IMR-90 (cell line): ENCODE measurements around the gene OVCH1. TPM values are rescaled to one million over a fixed set of nuclear protein-coding genes. Genes with fewer than 3 reads are reported as not detected.

Source experiments
- ATAC-seq: fragments of 200-7000 bp; cut with Tn5 transposase; 2 replicates; pipeline ENCODE4 v1.9.1; 2020; ENCODE audit warnings: low read depth, mild to moderate bottlenecking, moderate library complexity
- BruUV-seq: library from RNA; stranded (reverse); fragments of 400-500 nt; replicated peaks from 2 replicates; lab custom pipeline; 2021; lab: Mats Ljungman, UMichigan
- CTCF ChIA-PET: fragments of 300-600 bp; formaldehyde crosslinking; extraction: SDS; loops from one replicate; lab custom pipeline; 2021; ENCODE audit warnings: antibody characterized with exemption; lab: Yijun Ruan, JAX
- POLR2A ChIA-PET: fragments of 300-600 bp; sonication (Branson Sonifier 250); formaldehyde crosslinking; loops from one replicate; lab custom pipeline; 2022; ENCODE audit warnings: antibody characterized with exemption; ENCODE audit not compliant: unreplicated experiment; lab: Charles Lee
- DNase-seq: peaks from one replicate; pipeline ENCODE4 v3.0.0; 2013
- H2AFZ ChIP-seq: replicated peaks from 2 replicates; pipeline ENCODE3; 2013; ENCODE audit warnings: low read length, mild to moderate bottlenecking; ENCODE audit not compliant: poor library complexity
- H2AK5ac ChIP-seq: 2 replicates; pipeline ENCODE4 v1.6.1; 2013; ENCODE audit warnings: low read depth, low read length, inconsistent platforms
- H2AK9ac ChIP-seq: replicated peaks from 2 replicates; pipeline ENCODE3; 2013; ENCODE audit warnings: mild to moderate bottlenecking, low read depth, low read length, moderate library complexity; ENCODE audit not compliant: poor library complexity
- H2BK120ac ChIP-seq: 2 replicates; pipeline ENCODE4 v1.6.1; 2013; ENCODE audit warnings: low read depth, low read length, inconsistent platforms
- H2BK15ac ChIP-seq: 3 replicates; pipeline ENCODE4 v1.6.1; 2013; ENCODE audit warnings: low read depth, low read length, inconsistent platforms
- H2BK20ac ChIP-seq: 2 replicates; pipeline ENCODE4 v1.6.1; 2013; ENCODE audit warnings: low read depth, mild to moderate bottlenecking, inconsistent platforms, low read length, moderate library complexity
- H2BK5ac ChIP-seq: 2 replicates; pipeline ENCODE4 v1.6.1; 2013; ENCODE audit warnings: mild to moderate bottlenecking, low read depth, low read length, inconsistent platforms; ENCODE audit not compliant: poor library complexity, severe bottlenecking
- H3K14ac ChIP-seq: replicated peaks from 2 replicates; pipeline ENCODE4 v1.6.1; 2013; ENCODE audit warnings: low read depth, low read length, inconsistent platforms
- H3K18ac ChIP-seq: 2 replicates; pipeline ENCODE4 v1.6.1; 2013; ENCODE audit warnings: low read depth, low read length, control low read depth
- H3K23ac ChIP-seq: 2 replicates; pipeline ENCODE4 v1.6.1; 2013; ENCODE audit warnings: low read depth, low read length, inconsistent platforms
- H3K27ac ChIP-seq: 2 replicates; pipeline ENCODE4 v1.5.1; 2013; ENCODE audit warnings: mild to moderate bottlenecking, control low read depth, low read length; ENCODE audit not compliant: insufficient read depth
- H3K27me3 ChIP-seq: 2 replicates; pipeline ENCODE4 v1.6.1; 2013; ENCODE audit warnings: low read length; ENCODE audit not compliant: control insufficient read depth, insufficient read depth
- H3K36me3 ChIP-seq: 2 replicates; pipeline ENCODE4 v1.6.1; 2013; ENCODE audit warnings: low read length, mixed read lengths; ENCODE audit not compliant: control insufficient read depth, insufficient read depth
- H3K4ac ChIP-seq: 2 replicates; pipeline ENCODE4 v1.6.1; 2013; ENCODE audit warnings: low read depth, low read length, inconsistent platforms
- H3K4me1 ChIP-seq: 2 replicates; pipeline ENCODE4 v1.6.1; 2013; ENCODE audit warnings: low read length, mixed read lengths; ENCODE audit not compliant: control insufficient read depth, insufficient read depth
- H3K4me2 ChIP-seq: 2 replicates; pipeline ENCODE4 v1.6.1; 2013; ENCODE audit warnings: low read depth, mild to moderate bottlenecking, control low read depth, low read length, moderate library complexity
- H3K4me3 ChIP-seq: 2 replicates; pipeline ENCODE4 v1.5.1; 2013; ENCODE audit warnings: low read depth, mild to moderate bottlenecking, control low read depth, low read length, moderate library complexity; ENCODE audit not compliant: insufficient read depth
- H3K56ac ChIP-seq: 2 replicates; pipeline ENCODE4 v1.6.1; 2013; ENCODE audit warnings: low read length, inconsistent platforms; ENCODE audit not compliant: insufficient read depth; ENCODE audit errors: extremely low read depth
- H3K79me1 ChIP-seq, 2 experiments: 2 replicates each; pipeline ENCODE4 v1.6.1; 2013; ENCODE audit warnings: low read length in 2 of 2, inconsistent platforms in 1 of 2, low read depth in 1 of 2
- H3K9ac ChIP-seq: 2 replicates; pipeline ENCODE4 v1.6.1; 2013; ENCODE audit warnings: low read depth, low read length, control low read depth
- H3K9me1 ChIP-seq: 2 replicates; pipeline ENCODE4 v1.6.1; 2013; ENCODE audit warnings: low read length, inconsistent platforms; ENCODE audit not compliant: insufficient read depth
- H3K9me3 ChIP-seq: 2 replicates; pipeline ENCODE4 v1.6.1; 2013; ENCODE audit warnings: low read length; ENCODE audit not compliant: control insufficient read depth, insufficient read depth
- H4K20me1 ChIP-seq: 2 replicates; pipeline ENCODE4 v1.6.1; 2013; ENCODE audit warnings: low read length, inconsistent platforms; ENCODE audit not compliant: insufficient read depth
- H4K5ac ChIP-seq: 2 replicates; pipeline ENCODE4 v1.6.1; 2013; ENCODE audit warnings: mild to moderate bottlenecking, low read depth, low read length, control low read depth
- H4K8ac ChIP-seq, 2 experiments: 2 replicates each; pipeline ENCODE4 v1.6.1; 2013; ENCODE audit warnings: low read depth in 2 of 2, low read length in 2 of 2, control low read depth in 1 of 2, inconsistent platforms in 1 of 2
- H4K91ac ChIP-seq: 2 replicates; pipeline ENCODE4 v1.6.1; 2013; ENCODE audit warnings: low read depth, low read length, inconsistent platforms; ENCODE audit not compliant: insufficient read depth
- BHLHE40 ChIP-seq: fragments of 150-350 bp; IDR thresholded peaks from 2 replicates; pipeline ENCODE4 v1.6.1; 2016; ENCODE audit warnings: mild to moderate bottlenecking, low read depth, low read length
- CHD1 ChIP-seq: IDR thresholded peaks from 2 replicates; pipeline ENCODE4 v1.6.1; 2012; ENCODE audit warnings: low read depth, low read length, improper control_type of control experiment
- FOS ChIP-seq: fragments of 150-350 bp; IDR thresholded peaks from 2 replicates; pipeline ENCODE4 v1.6.1; 2016; ENCODE audit warnings: low read depth, low read length
- MAFK ChIP-seq: IDR thresholded peaks from 2 replicates; pipeline ENCODE4 v1.6.1; 2012; ENCODE audit warnings: low read depth, low read length, improper control_type of control experiment
- MAZ ChIP-seq: IDR thresholded peaks from 2 replicates; pipeline ENCODE4 v1.6.1; 2012; ENCODE audit warnings: low read depth, mild to moderate bottlenecking, low read length, improper control_type of control experiment, moderate library complexity, borderline replicate concordance
- MXI1 ChIP-seq: IDR thresholded peaks from 2 replicates; pipeline ENCODE4 v1.6.1; 2012; ENCODE audit warnings: low read depth, mild to moderate bottlenecking, low read length, moderate library complexity, borderline replicate concordance
- NFE2L2 ChIP-seq: fragments of 150-350 bp; IDR thresholded peaks from 2 replicates; pipeline ENCODE4 v1.6.1; 2016; ENCODE audit warnings: low read depth, mild to moderate bottlenecking, low read length
- POLR2A ChIP-seq: IDR thresholded peaks from 2 replicates; pipeline ENCODE4 v1.6.1; 2012; ENCODE audit warnings: mild to moderate bottlenecking, low read depth, low read length
- WGBS, 2 experiments: methylation state at CpG; one replicate each; pipeline versions ENCODE4 v1.1.5 to v1.1.7; 2013; ENCODE audit warnings: missing lambda C conversion rate in 2 of 2; ENCODE audit not compliant: insufficient read length in 1 of 2; ENCODE audit errors: extremely low coverage in 2 of 2; 5-methylcytosine and 5-hydroxymethylcytosine counted together
- dilution Hi-C: fragments of 300-500 bp; cut with HindIII; formaldehyde crosslinking; loops from one replicate; pipeline ENCODE4 v1.14.3; 2018; ENCODE audit warnings: low sequenced_read_pairs; ENCODE audit not compliant: unreplicated experiment
- in situ Hi-C: fragments of 300-500 bp; cut with MboI; formaldehyde crosslinking; loops from 3 replicates; pipeline ENCODE4 v1.14.3; 2019; ENCODE audit warnings: low sequenced_read_pairs, inconsistent platforms, mixed read lengths
- intact Hi-C: fragments of 100-400 bp; cut with micrococcal nuclease; formaldehyde crosslinking; loops from 2 replicates; pipeline ENCODE4 v1.10.0; 2022
- polyA plus RNA-seq, 3 experiments: library from polyadenylated mRNA; depleted of rRNA; stranded (reverse); fragments of >200 nt; gene quantifications; 2 replicates each; pipeline ENCODE4 v1.2.3, GENCODE V29; 2012; ENCODE audit warnings: low replicate concordance in 1 of 3
- total RNA-seq: library from RNA; depleted of rRNA; stranded (reverse); fragments of >200 nt; gene quantifications from 2 replicates; pipeline ENCODE4 v1.2.3, GENCODE V29; 2012
- TF ChIP-seq, protein P1 (sequence below): fragments of 150-350 bp; IDR thresholded peaks from 2 replicates; pipeline ENCODE4 v1.6.1; 2016; ENCODE audit warnings: low read depth, mild to moderate bottlenecking, low read length, moderate library complexity, borderline replicate concordance

Gene OVCH1
- total and polyA plus RNA-seq, 2 of the 4 experiments (the other 2 are of a cell fraction), result 0.05 to 0.18 TPM

DNA sequence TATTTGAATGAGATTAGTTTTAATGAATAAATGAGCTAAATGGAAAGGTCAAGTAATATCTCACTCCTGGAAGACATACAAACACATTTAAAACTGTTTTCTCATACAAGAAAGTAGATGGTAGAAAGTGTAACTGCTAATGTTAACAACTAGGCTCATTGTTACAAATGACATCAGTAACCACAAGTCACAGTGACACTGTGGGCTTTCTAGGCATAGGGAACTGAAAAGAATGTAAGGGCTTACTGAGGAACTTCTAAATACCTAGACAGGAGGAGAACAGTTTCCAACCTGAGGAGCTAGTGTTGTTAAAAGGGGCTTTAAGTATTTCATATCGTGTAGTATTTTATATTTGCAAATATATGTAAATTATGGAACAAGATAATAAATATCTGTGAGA, 99.0 kb downstream of the OVCH1 start:
- WGBS, 2 experiments, result no CpG with 5 or more reads among the region's 1 CpG
- ATAC-seq, result no peak

More for the DNA sequence above, 99.0 kb downstream of the OVCH1 start:
- H3K27me3 ChIP-seq, result no peaks in the 10 kb centered on the region
- no peak for TF ChIP-seq MAFK
- TF ChIP-seq MAZ, result no peak
- no peak for TF ChIP-seq MXI1
- no peak for TF ChIP-seq BHLHE40
- no peak for TF ChIP-seq CHD1
- no peak for TF ChIP-seq NFE2L2
- no peak for TF ChIP-seq FOS
- TF ChIP-seq POLR2A, result no peak
- TF ChIP-seq, protein P1, sequence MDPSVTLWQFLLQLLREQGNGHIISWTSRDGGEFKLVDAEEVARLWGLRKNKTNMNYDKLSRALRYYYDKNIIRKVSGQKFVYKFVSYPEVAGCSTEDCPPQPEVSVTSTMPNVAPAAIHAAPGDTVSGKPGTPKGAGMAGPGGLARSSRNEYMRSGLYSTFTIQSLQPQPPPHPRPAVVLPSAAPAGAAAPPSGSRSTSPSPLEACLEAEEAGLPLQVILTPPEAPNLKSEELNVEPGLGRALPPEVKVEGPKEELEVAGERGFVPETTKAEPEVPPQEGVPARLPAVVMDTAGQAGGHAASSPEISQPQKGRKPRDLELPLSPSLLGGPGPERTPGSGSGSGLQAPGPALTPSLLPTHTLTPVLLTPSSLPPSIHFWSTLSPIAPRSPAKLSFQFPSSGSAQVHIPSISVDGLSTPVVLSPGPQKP, result no peak
- no peak overlapping the region for H3K56ac ChIP-seq
- no TSS peak for BruUV-seq
- in situ Hi-C loops, result no loop called here
- DNase-seq, result no peak
- H3K4me1 ChIP-seq, result no peaks in the 10 kb centered on the region; the same call in 1 of the 2 replicates
- no peaks in the 10 kb centered on the region for H3K9me1 ChIP-seq
- H3K23ac ChIP-seq, result no peak overlapping the region
- no peaks in the 10 kb centered on the region for H4K20me1 ChIP-seq
- H3K4me2 ChIP-seq, result no peak overlapping the region
- H4K8ac ChIP-seq, result no peak overlapping the region
- no peak overlapping the region for H3K4ac ChIP-seq
- intact Hi-C loops, result no loop called here
- dilution Hi-C loops, result no loop called here
- no peak overlapping the region for H2BK5ac ChIP-seq
- H2BK15ac ChIP-seq, result no peak overlapping the region
- H3K14ac ChIP-seq, result no peak overlapping the region
- H2AFZ ChIP-seq, result no peak overlapping the region
- H2BK20ac ChIP-seq, result no peak overlapping the region
- no peaks in the 10 kb centered on the region for H3K36me3 ChIP-seq
- H4K91ac ChIP-seq, result no peak overlapping the region
- POLR2A ChIA-PET, result no interaction called here
- no peak overlapping the region for H3K18ac ChIP-seq
- no peak overlapping the region for H3K4me3 ChIP-seq
- H2BK120ac ChIP-seq, result 0 out of 2 replicates have a peak overlapping the region, but pooled peaks have one; percentile 63
- CTCF ChIA-PET, result no interaction called here
- no peaks in the 10 kb centered on the region for H3K9me3 ChIP-seq
- no peak overlapping the region for H3K9ac ChIP-seq
- no peaks in the 10 kb centered on the region for H3K79me1 ChIP-seq
- no peak overlapping the region for H4K5ac ChIP-seq
- H3K27ac ChIP-seq, result no peak overlapping the region
- H2AK9ac ChIP-seq, result no peak overlapping the region
- no peak overlapping the region for H2AK5ac ChIP-seq
